Cardiac muscle cell (in vitro differentiated cells and primary cell): ENCODE data around the gene PLA2G1B. TPM values are rescaled to one million over a fixed set of nuclear protein-coding genes. Genes with fewer than 3 reads are reported as not detected.

Source experiments
- DNase-seq, 2 donors: peaks; one replicate each; pipeline versions ENCODE4 v3.0.0 to v3.0.0-alpha.2; 2010 to 2017; ENCODE audit warnings: low read depth in 1 of 2, low spot score in 1 of 2
- H3K27ac ChIP-seq: fragments of 200-600 bp; sonication (generic); 2 replicates; pipeline ENCODE4 v1.5.1; 2016
- H3K27me3 ChIP-seq: fragments of 200-600 bp; sonication (generic); 2 replicates; pipeline ENCODE4 v1.6.0; 2016; ENCODE audit warnings: control low read depth
- H3K36me3 ChIP-seq: fragments of 200-600 bp; sonication (generic); 2 replicates; pipeline ENCODE4 v1.5.1; 2016; ENCODE audit warnings: control low read depth
- H3K4me1 ChIP-seq: fragments of 200-600 bp; sonication (generic); 2 replicates; pipeline ENCODE4 v1.8.1; 2017; ENCODE audit warnings: low read depth, mild to moderate bottlenecking, mixed run types
- H3K4me3 ChIP-seq: fragments of 200-600 bp; sonication (generic); 2 replicates; pipeline ENCODE4 v1.5.1; 2016; ENCODE audit warnings: mild to moderate bottlenecking
- H3K9me3 ChIP-seq: fragments of 200-600 bp; sonication (generic); 2 replicates; pipeline ENCODE4 v1.5.1; 2017; ENCODE audit warnings: low read depth, mild to moderate bottlenecking, control low read depth
- polyA plus RNA-seq: library from polyadenylated mRNA; unstranded; fragments of >200 nt; fragmentation: Nextera tagmentation; extraction: Ambion mirVana; gene quantifications from 2 replicates; pipeline ENCODE4 v1.2.1, GENCODE V29; 2016
- total RNA-seq: library from RNA; depleted of rRNA; stranded (reverse); fragments of >200 nt; gene quantifications from 2 replicates; pipeline ENCODE4 v1.2.3, GENCODE V29; 2016
- TF ChIP-seq, protein P1 (sequence below): IDR thresholded peaks from 2 replicates; pipeline ENCODE4 v1.5.1; 2012; ENCODE audit warnings: low read depth, mild to moderate bottlenecking, low read length

PLA2G1B gene
- total and polyA plus RNA-seq, 2 experiments from 2014 or later = not detected

DNA sequence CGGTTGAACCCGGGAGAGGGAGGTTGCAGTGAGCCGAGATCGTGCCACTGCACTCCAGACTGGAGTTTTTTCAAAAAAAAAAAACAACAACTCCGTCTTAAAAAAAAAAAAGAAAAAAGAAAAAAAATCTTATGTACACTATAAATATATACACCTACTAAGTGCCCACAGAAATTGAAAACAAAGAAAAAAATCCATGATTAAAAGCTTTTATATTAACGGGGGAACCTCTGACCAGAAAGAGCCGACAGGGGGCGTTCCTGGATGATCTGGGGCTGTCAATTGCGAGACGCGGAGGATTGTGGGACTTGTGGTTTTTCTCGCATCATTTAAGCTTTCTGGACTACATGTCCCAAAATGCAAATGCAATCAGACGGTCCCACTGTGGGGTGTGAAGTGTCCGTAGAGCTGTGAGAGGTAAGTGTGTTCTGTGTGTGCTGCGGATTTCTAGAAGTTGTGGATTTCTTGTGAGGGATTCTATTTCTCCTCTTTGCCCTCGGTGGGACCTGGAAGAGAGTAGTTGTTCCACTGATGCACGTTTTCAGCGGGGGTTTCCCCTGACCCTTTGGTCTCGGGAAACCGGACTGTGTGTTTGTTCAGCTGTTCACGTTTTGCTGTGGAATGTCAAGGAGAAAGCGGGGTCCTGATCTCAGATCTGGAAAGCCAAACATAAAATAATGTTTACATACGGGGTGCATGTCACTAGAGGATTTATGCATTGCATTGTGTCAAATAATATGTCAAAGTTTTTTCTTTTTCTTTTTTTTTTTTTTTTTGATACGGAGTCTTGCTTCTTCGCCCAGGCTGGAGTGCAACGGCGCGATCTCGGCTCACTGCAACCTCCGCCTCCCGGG lies 25.4 kb downstream of the PLA2G1B start, which contains the start of gene SIRT4:
Gene SIRT4, plus strand, starts transcription at position 360 of the 854 bp plus-strand sequence. CDS start 1,241 bp downstream, outside the sequence.
- Histone ChIP-seq H3K27ac (peak within 1 kb of the TSS; percentile 53), H3K9me3 (no peaks in the 10 kb centered on the region), H3K4me1 (no peaks in the 10 kb centered on the region), H3K27me3 (no peaks in the 10 kb centered on the region), H3K4me3 (peak within 1 kb of the TSS; percentile 48), H3K36me3 (no peaks in the 10 kb centered on the region)
- DNase-seq = peak; percentile 94 to 96
- TF ChIP-seq, protein P1, sequence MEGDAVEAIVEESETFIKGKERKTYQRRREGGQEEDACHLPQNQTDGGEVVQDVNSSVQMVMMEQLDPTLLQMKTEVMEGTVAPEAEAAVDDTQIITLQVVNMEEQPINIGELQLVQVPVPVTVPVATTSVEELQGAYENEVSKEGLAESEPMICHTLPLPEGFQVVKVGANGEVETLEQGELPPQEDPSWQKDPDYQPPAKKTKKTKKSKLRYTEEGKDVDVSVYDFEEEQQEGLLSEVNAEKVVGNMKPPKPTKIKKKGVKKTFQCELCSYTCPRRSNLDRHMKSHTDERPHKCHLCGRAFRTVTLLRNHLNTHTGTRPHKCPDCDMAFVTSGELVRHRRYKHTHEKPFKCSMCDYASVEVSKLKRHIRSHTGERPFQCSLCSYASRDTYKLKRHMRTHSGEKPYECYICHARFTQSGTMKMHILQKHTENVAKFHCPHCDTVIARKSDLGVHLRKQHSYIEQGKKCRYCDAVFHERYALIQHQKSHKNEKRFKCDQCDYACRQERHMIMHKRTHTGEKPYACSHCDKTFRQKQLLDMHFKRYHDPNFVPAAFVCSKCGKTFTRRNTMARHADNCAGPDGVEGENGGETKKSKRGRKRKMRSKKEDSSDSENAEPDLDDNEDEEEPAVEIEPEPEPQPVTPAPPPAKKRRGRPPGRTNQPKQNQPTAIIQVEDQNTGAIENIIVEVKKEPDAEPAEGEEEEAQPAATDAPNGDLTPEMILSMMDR = peak; percentile 88

DNA sequence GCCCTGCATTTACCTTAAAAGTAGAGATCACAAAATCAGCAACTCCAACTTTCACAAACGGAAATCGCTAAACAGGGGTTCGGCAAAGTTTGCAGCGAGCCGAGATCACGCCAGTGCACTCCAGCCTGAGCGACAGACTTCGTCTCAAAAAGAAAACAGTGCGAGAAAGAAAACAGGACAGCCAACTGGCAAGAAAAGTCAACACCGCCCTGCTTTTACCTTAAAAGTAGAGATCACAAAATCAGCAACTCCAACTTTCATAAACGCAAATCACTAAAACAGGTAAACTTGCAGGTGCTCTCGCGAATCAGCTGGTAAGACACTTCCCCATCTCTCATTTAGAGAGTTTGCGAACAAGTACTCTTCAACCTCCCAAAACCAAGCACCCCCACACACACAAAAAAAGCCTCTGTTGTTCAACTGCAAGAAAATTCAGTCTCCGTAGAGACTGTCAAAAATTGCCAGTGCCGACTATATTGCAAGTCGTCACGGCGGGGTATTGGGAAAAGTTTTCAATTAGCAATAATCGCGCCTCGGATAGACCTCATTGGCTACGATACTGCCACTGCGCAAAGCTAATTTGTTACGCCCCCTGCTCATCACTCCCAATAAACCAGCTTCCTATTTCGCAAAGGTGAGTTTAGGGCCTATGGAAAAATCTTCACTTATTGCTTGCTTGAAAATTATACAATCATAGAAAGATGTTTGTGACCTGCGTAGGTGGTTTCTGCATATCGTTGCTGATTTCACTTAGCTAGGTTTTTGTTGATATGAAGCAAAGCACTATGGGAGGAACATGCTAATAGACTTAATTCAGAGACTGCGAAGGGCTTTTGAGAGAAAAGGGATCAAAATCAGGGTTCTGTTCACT lies 34.7 kb downstream of the PLA2G1B start, which contains the start of gene RNU4-1:
Gene RNU4-1, minus strand, starts transcription at position 577 of the 871 bp plus-strand sequence.
- Histone ChIP-seq H3K27ac (peak within 1 kb of the TSS; percentile 100), H3K36me3 (no peaks in the 10 kb centered on the region), H3K9me3 (no peaks in the 10 kb centered on the region), H3K4me1 (peaks cover 6% of the 10 kb centered on the region), H3K27me3 (no peaks in the 10 kb centered on the region), H3K4me3 (peak within 1 kb of the TSS; percentile 45)
- peak; percentile 89 to 96 for DNase-seq
- TF ChIP-seq, protein P1 = no peak

- DNase-seq = no peak
- TF ChIP-seq, protein P1 = no peak
Measured at GRCh38 chr12:120292411-120292660, 35.2 kb downstream of the PLA2G1B start.

GRCh38 chr12:120290609-120291305 lies 36.8 kb downstream of the PLA2G1B start:
- H3K36me3 ChIP-seq = no peaks in the 10 kb centered on the region
- H3K4me1 ChIP-seq = peaks cover 18% of the 10 kb centered on the region
- peak overlapping the region; percentile 100 for H3K27ac ChIP-seq
- no peak for DNase-seq
- TF ChIP-seq, protein P1 = no peak
- no peak overlapping the region for H3K4me3 ChIP-seq
- no peaks in the 10 kb centered on the region for H3K9me3 ChIP-seq
- no peaks in the 10 kb centered on the region for H3K27me3 ChIP-seq

More at GRCh38 chr12:120292411-120292660, 35.2 kb downstream of the PLA2G1B start:
- H3K27ac ChIP-seq = peak overlapping the region; percentile 100
- H3K4me3 ChIP-seq = peak overlapping the region; percentile 45
- H3K27me3 ChIP-seq = no peaks in the 10 kb centered on the region
- H3K4me1 ChIP-seq = peaks cover 11% of the 10 kb centered on the region
- H3K36me3 ChIP-seq = no peaks in the 10 kb centered on the region
- no peaks in the 10 kb centered on the region for H3K9me3 ChIP-seq

- peaks cover 12% of the 10 kb centered on the region for H3K4me1 ChIP-seq
- TF ChIP-seq, protein P1 = no peak
- H3K9me3 ChIP-seq = no peaks in the 10 kb centered on the region
Measured at GRCh38 chr12:120287491-120287890, 40.1 kb downstream of the PLA2G1B start.

More at GRCh38 chr12:120287491-120287890, 40.1 kb downstream of the PLA2G1B start:
- DNase-seq = no peak
- H3K27ac ChIP-seq = peak overlapping the region; percentile 92
- H3K27me3 ChIP-seq = no peaks in the 10 kb centered on the region
- H3K36me3 ChIP-seq = no peaks in the 10 kb centered on the region
- no peak overlapping the region for H3K4me3 ChIP-seq
